GM23338 (cell line): ENCODE data around the gene SAMD13. TPM values are rescaled to one million over a fixed set of nuclear protein-coding genes. Genes with fewer than 3 reads are reported as not detected.

Experiments
- ATAC-seq: fragments of 200-7000 bp; cut with Tn5 transposase; 3 replicates; pipeline ENCODE4 v1.9.1; 2020
- DNase-seq: peaks from one replicate; pipeline ENCODE4 v3.0.0-alpha.2; 2015; ENCODE audit warnings: low spot score
- H2AFZ ChIP-seq: fragments of 200-600 bp; sonication (generic); 2 replicates; pipeline ENCODE4 v1.8.0; 2016; ENCODE audit warnings: antibody characterized with exemption, mild to moderate bottlenecking, moderate library complexity
- H3F3A ChIP-seq: fragments of 200-600 bp; sonication (generic); replicated peaks from 2 replicates; pipeline ENCODE4 v1.8.0; 2017; ENCODE audit warnings: antibody characterized with exemption, mixed run types, low read depth
- H3K27ac ChIP-seq: fragments of 200-600 bp; sonication (generic); 2 replicates; pipeline ENCODE4 v1.6.1; 2016; ENCODE audit warnings: low read depth
- H3K27me3 ChIP-seq: fragments of 200-600 bp; sonication (generic); 2 replicates; pipeline ENCODE4 v1.8.0; 2016; ENCODE audit warnings: mild to moderate bottlenecking, mixed run types, moderate library complexity; ENCODE audit not compliant: insufficient read depth
- H3K36me3 ChIP-seq: fragments of 200-600 bp; sonication (generic); 2 replicates; pipeline ENCODE4 v1.8.0; 2016; ENCODE audit warnings: mild to moderate bottlenecking; ENCODE audit not compliant: insufficient read depth
- H3K4me1 ChIP-seq: fragments of 200-600 bp; sonication (generic); 2 replicates; pipeline ENCODE4 v1.8.0; 2016; ENCODE audit warnings: mild to moderate bottlenecking, moderate library complexity; ENCODE audit not compliant: insufficient read depth
- H3K4me2 ChIP-seq: fragments of 200-600 bp; sonication (generic); 2 replicates; pipeline ENCODE4 v1.7.1; 2017; ENCODE audit warnings: mixed run types
- H3K4me3 ChIP-seq: fragments of 200-600 bp; sonication (generic); 2 replicates; pipeline ENCODE4 v1.6.1; 2016; ENCODE audit warnings: mixed run types
- H3K79me2 ChIP-seq: fragments of 200-600 bp; sonication (generic); replicated peaks from 2 replicates; pipeline ENCODE4 v1.8.0; 2017; ENCODE audit warnings: mild to moderate bottlenecking; ENCODE audit not compliant: insufficient read depth
- H3K9me2 ChIP-seq: fragments of 200-600 bp; sonication (generic); 2 replicates; pipeline ENCODE4 v1.8.0; 2017; ENCODE audit not compliant: insufficient read depth
- H4K20me1 ChIP-seq: fragments of 200-600 bp; sonication (generic); replicated peaks from 2 replicates; pipeline ENCODE4 v1.8.0; 2017; ENCODE audit warnings: mild to moderate bottlenecking; ENCODE audit not compliant: insufficient read depth
- H3K27ac Mint-ChIP-seq: 2 replicates; pipeline ENCODE4 v1.8.0; 2020; ENCODE audit warnings: inconsistent platforms, mild to moderate bottlenecking, moderate library complexity, mixed read lengths
- H3K27me3 Mint-ChIP-seq: 3 replicates; pipeline ENCODE4 v1.8.0; 2022; ENCODE audit warnings: low read depth, mild to moderate bottlenecking, moderate library complexity, mixed read lengths, inconsistent platforms; ENCODE audit not compliant: insufficient read depth, poor library complexity
- H3K36me3 Mint-ChIP-seq: 3 replicates; pipeline ENCODE4 v1.8.0; 2021; ENCODE audit warnings: low read depth, mild to moderate bottlenecking, inconsistent platforms, moderate library complexity, mixed read lengths
- H3K4me1 Mint-ChIP-seq: 3 replicates; pipeline ENCODE4 v1.8.0; 2020; ENCODE audit warnings: mild to moderate bottlenecking, inconsistent platforms, mixed read lengths
- H3K4me3 Mint-ChIP-seq: 3 replicates; pipeline ENCODE4 v1.8.0; 2021; ENCODE audit warnings: moderate library complexity, mild to moderate bottlenecking, inconsistent platforms, mixed read lengths
- H3K9me3 Mint-ChIP-seq: 3 replicates; pipeline ENCODE4 v1.8.0; 2020; ENCODE audit warnings: moderate library complexity, mild to moderate bottlenecking, inconsistent platforms, mixed read lengths
- CTCF ChIP-seq, 2 experiments: fragments of 200-600 bp in 1 of 2; sonication (generic) in 1 of 2; conservative IDR thresholded peaks; 2 replicates each; pipeline versions ENCODE4 v1.5.1 to v1.6.1; 2016 to 2017; ENCODE audit warnings: antibody characterized with exemption in 2 of 2, low read depth in 2 of 2, mild to moderate bottlenecking in 2 of 2, moderate library complexity in 1 of 2
- EZH2 ChIP-seq: fragments of 200-600 bp; sonication (generic); IDR thresholded peaks from one replicate; pipeline ENCODE4 v1.8.0; 2017; ENCODE audit warnings: antibody characterized with exemption, mild to moderate bottlenecking, low read depth; ENCODE audit not compliant: unreplicated experiment
- EZH2phosphoT487 ChIP-seq: fragments of 200-600 bp; sonication (generic); IDR thresholded peaks from one replicate; pipeline ENCODE4 v1.8.1; 2018; ENCODE audit warnings: antibody characterized with exemption; ENCODE audit not compliant: unreplicated experiment
- JUNB ChIP-seq: IDR thresholded peaks from one replicate; pipeline ENCODE4 v1.6.1; 2016; ENCODE audit warnings: antibody characterized with exemption; ENCODE audit not compliant: unreplicated experiment
- POLR2AphosphoS5 ChIP-seq: IDR thresholded peaks from 2 replicates; pipeline ENCODE4 v1.6.1; 2016; ENCODE audit warnings: antibody characterized with exemption, low read depth
- STAT1 ChIP-seq: IDR thresholded peaks from one replicate; pipeline ENCODE4 v1.6.1; 2016; ENCODE audit warnings: antibody characterized with exemption; ENCODE audit not compliant: unreplicated experiment
- ZNF331 ChIP-seq: fragments of 250-450 bp; sonication (Bioruptor Pico); IDR thresholded peaks from 2 replicates; pipeline ENCODE4 v1.5.0; 2020; ENCODE audit warnings: low read depth, mild to moderate bottlenecking, moderate library complexity
- ZNF462 ChIP-seq: fragments of 250-450 bp; sonication (Bioruptor Pico); IDR thresholded peaks from 2 replicates; pipeline ENCODE4 v1.5.0; 2020; ENCODE audit warnings: mild to moderate bottlenecking, moderate library complexity
- polyA plus RNA-seq: library from polyadenylated mRNA; unstranded; fragments of >200 nt; fragmentation: Nextera tagmentation; extraction: Ambion mirVana; gene quantifications from 2 replicates; pipeline ENCODE4 v1.2.1, GENCODE V29; 2016
- total RNA-seq: library from RNA; depleted of rRNA; stranded (reverse); fragments of >200 nt; shearing (Covaris generic); gene quantifications from 2 replicates; pipeline ENCODE4 v1.2.3, GENCODE V29; 2014
- TF ChIP-seq, protein P1 (sequence below): IDR thresholded peaks from one replicate; pipeline ENCODE4 v1.6.1; 2018; ENCODE audit warnings: antibody characterized with exemption; ENCODE audit not compliant: unreplicated experiment

The SAMD13 gene
- total and polyA plus RNA-seq, 2 experiments from 2014 or later, result 2.5 to 3.6 TPM

GRCh38 chr1:84367219-84367618, 65.7 kb downstream of the SAMD13 start (continued):
- TF ChIP-seq, protein P1, sequence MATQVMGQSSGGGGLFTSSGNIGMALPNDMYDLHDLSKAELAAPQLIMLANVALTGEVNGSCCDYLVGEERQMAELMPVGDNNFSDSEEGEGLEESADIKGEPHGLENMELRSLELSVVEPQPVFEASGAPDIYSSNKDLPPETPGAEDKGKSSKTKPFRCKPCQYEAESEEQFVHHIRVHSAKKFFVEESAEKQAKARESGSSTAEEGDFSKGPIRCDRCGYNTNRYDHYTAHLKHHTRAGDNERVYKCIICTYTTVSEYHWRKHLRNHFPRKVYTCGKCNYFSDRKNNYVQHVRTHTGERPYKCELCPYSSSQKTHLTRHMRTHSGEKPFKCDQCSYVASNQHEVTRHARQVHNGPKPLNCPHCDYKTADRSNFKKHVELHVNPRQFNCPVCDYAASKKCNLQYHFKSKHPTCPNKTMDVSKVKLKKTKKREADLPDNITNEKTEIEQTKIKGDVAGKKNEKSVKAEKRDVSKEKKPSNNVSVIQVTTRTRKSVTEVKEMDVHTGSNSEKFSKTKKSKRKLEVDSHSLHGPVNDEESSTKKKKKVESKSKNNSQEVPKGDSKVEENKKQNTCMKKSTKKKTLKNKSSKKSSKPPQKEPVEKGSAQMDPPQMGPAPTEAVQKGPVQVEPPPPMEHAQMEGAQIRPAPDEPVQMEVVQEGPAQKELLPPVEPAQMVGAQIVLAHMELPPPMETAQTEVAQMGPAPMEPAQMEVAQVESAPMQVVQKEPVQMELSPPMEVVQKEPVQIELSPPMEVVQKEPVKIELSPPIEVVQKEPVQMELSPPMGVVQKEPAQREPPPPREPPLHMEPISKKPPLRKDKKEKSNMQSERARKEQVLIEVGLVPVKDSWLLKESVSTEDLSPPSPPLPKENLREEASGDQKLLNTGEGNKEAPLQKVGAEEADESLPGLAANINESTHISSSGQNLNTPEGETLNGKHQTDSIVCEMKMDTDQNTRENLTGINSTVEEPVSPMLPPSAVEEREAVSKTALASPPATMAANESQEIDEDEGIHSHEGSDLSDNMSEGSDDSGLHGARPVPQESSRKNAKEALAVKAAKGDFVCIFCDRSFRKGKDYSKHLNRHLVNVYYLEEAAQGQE, result no peak
- TF ChIP-seq STAT1 (no peak), ZNF331 (CRISPR knock-in tag) (no peak), EZH2 (no peak)

DNA sequence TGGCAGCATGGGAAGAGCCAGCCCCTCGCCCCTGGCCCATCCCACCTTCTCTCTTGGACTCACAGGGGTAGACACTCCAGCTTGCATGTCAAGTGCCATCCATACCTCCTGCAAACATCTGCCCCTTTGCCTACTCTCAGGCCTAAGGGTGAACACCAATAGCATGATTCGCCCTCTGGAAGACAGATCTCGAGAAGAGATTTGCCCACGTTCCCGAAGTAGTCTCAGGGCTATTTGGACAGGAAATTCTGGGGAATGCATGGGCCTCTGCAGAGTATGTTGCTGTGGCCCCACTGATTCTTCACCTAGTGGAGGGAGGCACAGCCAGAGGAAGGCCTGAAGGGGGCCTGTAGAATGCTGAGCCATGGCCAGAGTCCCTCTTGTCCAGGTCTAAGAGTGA, 66.9 kb downstream of the SAMD13 start:
- Mint-ChIP-seq H3K36me3 (no peaks in the 10 kb centered on the region), H3K27me3 (peaks cover 2% of the 10 kb centered on the region), H3K27ac (no peak overlapping the region), H3K9me3 (no peaks in the 10 kb centered on the region), H3K4me3 (no peak overlapping the region), H3K4me1 (no peaks in the 10 kb centered on the region)
- Histone ChIP-seq H3K27ac (no peak overlapping the region), H3K79me2 (no peaks in the 10 kb centered on the region), H3K27me3 (no peaks in the 10 kb centered on the region), H3F3A (no peaks in the 10 kb centered on the region), H3K4me1 (no peaks in the 10 kb centered on the region), H2AFZ (no peak overlapping the region), H3K4me3 (no peak overlapping the region), H3K36me3 (no peaks in the 10 kb centered on the region), H3K4me2 (no peak overlapping the region), H3K9me2 (peaks cover 10% of the 10 kb centered on the region; the same call in 1 of the 2 replicates), H4K20me1 (no peaks in the 10 kb centered on the region)
- TF ChIP-seq EZH2phosphoT487 (no peak), POLR2AphosphoS5 (no peak), STAT1 (no peak), ZNF462 (CRISPR knock-in tag) (no peak), ZNF331 (CRISPR knock-in tag) (no peak), JUNB (no peak), CTCF (conservative IDR thresholded peaks at IDR 0.05; ENCODE audit: low read depth in 2 of 2) (no peak), EZH2 (no peak)
- DNase-seq (no peak), ATAC-seq (no peak)
